Motor neuron (in vitro differentiated cells): Measurements from ENCODE around the gene NMUR1. TPM values are rescaled to one million over a fixed set of nuclear protein-coding genes. Genes with fewer than 3 reads are reported as not detected.
"Not testable (repeated sequence)": the region's sequence is repeated elsewhere in the genome, so short reads cannot be mapped to it uniquely, and the experiment has no call there.

Experiments
- ATAC-seq, 8 experiments: fragments of 200-7000 bp; cut with Tn5 transposase; replicated peaks in 6 of 8; 2 replicates each; pipeline ENCODE4 v1.8.0; 2021; ENCODE audit warnings: mild to moderate bottlenecking in 8 of 8, moderate library complexity in 8 of 8
- H3K27ac ChIP-seq, 2 donors: fragments of 250-450 bp; sonication (Bioruptor Pico); 2 replicates each; pipeline ENCODE4 v1.9.0; 2021; ENCODE audit warnings: antibody characterized with exemption in 2 of 2, mild to moderate bottlenecking in 2 of 2, moderate library complexity in 1 of 2
- H3K4me1 ChIP-seq, 2 donors: fragments of 250-450 bp; sonication (Bioruptor Pico); replicated peaks in 1 of 2; 2 replicates each; pipeline ENCODE4 v1.6.1; 2021; ENCODE audit warnings: antibody characterized with exemption in 2 of 2, mild to moderate bottlenecking in 2 of 2, moderate library complexity in 1 of 2
- H3K4me3 ChIP-seq, 5 donors: fragments of 250-450 bp; sonication (Bioruptor Pico); 2 replicates each; pipeline ENCODE4 v1.9.0; 2021; ENCODE audit warnings: antibody characterized with exemption in 5 of 5, mild to moderate bottlenecking in 5 of 5, moderate library complexity in 4 of 5
- WGBS, 10 experiments: fragments of 450-650 bp; shearing (Covaris generic); methylation state at CpG; one replicate each; pipeline ENCODE4 v1.0.0; 2022; 5-methylcytosine and 5-hydroxymethylcytosine counted together
- in situ Hi-C, 9 experiments: fragments of 400-800 bp; cut with MboI; loops; one replicate each; pipeline ENCODE4 v1.15.0; 2021; ENCODE audit warnings: low sequenced_read_pairs in 9 of 9, low pct_unique_long_range_greater_than_20kb in 2 of 9; ENCODE audit not compliant: unreplicated experiment in 9 of 9
- total RNA-seq, 8 experiments: library from RNA; unstranded; fragments of 300-600 nt; gene quantifications; 2 replicates each; pipeline versions ENCODE4 v1.2.3 to v1.2.4, GENCODE V29; 2022

The NMUR1 gene, protein sequence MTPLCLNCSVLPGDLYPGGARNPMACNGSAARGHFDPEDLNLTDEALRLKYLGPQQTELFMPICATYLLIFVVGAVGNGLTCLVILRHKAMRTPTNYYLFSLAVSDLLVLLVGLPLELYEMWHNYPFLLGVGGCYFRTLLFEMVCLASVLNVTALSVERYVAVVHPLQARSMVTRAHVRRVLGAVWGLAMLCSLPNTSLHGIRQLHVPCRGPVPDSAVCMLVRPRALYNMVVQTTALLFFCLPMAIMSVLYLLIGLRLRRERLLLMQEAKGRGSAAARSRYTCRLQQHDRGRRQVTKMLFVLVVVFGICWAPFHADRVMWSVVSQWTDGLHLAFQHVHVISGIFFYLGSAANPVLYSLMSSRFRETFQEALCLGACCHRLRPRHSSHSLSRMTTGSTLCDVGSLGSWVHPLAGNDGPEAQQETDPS
- under 1 TPM; 0.07 to 0.33 (median 0.12) TPM for total RNA-seq

DNA sequence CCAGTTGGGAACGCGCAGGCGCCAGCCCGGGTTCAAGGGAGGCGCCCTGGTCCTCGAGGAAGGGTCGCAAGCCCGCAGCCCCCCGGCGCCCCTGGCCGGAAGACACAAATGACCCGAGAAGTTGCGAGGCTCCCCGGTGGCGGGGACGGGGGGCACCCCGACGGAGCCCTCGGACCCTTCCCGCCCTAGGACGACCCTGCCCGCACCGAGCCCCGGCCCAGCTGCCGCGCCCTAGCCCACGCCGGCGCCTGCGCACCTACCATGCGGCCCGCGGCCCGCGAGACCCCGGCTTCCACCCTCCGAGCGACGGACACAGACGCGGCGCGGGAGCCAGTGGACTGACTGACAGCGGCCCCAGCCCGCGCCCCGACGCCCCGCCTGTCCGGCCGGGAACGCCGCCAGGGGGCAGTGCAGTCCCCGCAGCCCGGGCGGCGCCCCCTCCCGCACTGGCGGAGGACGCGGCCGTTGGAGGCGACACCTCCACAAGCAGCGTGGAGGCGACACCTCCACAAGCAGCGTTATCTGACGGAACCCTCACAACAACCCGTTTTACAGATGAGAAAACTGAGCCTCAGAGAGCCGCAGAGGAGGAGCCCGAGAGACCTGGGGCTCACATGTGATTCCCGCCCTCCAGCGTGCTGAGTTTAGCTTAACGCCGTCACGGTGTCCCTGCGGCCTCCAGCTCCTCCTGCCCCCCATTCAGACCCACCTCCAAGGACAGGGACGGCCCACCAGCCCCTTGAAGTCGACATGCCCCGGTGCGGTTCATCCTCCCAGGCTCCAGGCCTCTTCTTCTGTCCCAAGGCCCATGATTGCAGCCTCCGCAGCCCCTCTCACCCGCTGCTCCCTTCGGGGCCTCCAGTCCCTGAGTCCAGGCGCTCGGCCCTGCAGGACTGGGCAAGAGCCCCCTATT lies at the start of gene NMUR1:
Gene NMUR1 (minus strand): TSS at position 347 of the 913 bp plus-strand sequence. CDS start 84 bp downstream, at position 263.
- peak in 7 of 8 experiments; percentile 2 to 95 (median 49) for ATAC-seq
- WGBS, 10 experiments, result 3 to 63% (median 22%) methylated on average over 5 to 14 of the region's 85 CpGs; no CpG with 5 or more reads in 7 of the 10 experiments
- in situ Hi-C loops, result no loop called here
- Histone ChIP-seq H3K27ac (no peak within 1 kb of the TSS), H3K4me1 (peaks cover 11 to 16% of the 10 kb centered on the region in 2 donors), H3K4me3 (peak within 1 kb of the TSS in 4 of 5 donors; percentile 13 to 21 (median 20))

DNA sequence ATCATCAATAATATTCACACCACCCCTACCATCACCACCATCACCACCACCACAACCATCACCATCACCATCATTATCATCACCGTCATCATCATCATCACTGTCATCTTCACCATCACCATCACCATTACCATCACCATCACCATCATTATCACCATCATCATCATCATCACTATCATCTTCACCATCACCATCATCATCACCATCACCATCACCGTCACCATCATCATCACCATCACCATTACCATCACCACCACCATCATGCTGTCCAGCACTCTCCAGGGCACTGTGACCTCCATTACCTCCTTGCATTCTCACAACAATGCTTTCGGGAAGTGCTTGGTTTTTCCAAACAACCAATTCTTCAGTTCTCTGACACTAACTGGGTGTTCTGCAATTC lies 49.3 kb upstream of the NMUR1 start:
- no peak overlapping the region for H3K27ac ChIP-seq
- H3K4me1 ChIP-seq, result peaks cover 3 to 5% of the 10 kb centered on the region in 2 donors
- 51 to 100% (median 100%) methylated on average over 1 to 2 of the region's 3 CpGs; no CpG with 5 or more reads in 5 of the 10 experiments for WGBS, 10 experiments
- ATAC-seq, result no peak
- in situ Hi-C loops, result no loop called here
- H3K4me3 ChIP-seq, result no peak overlapping the region

GRCh38 chr2:231578655-231579054 lies 48.4 kb upstream of the NMUR1 start:
- 0 to 100% (median 85%) methylated on average over 1 to 2 of the region's 2 CpGs; no CpG with 5 or more reads in 6 of the 10 experiments for WGBS, 10 experiments
- in situ Hi-C loops, ATAC-seq: not testable (repeated sequence)

GRCh38 chr2:231576465-231576864 lies 46.2 kb upstream of the NMUR1 start:
- Histone ChIP-seq H3K27ac (no peak overlapping the region), H3K4me1 (peaks cover 12 to 13% of the 10 kb centered on the region in 2 donors), H3K4me3 (no peak overlapping the region)
- WGBS, 10 experiments, result 20 to 100% (median 65%) methylated on average over 1 to 2 of the region's 4 CpGs; no CpG with 5 or more reads in 4 of the 10 experiments
- peak in 3 of 8 experiments; percentile 34 to 36 (median 35) for ATAC-seq
- in situ Hi-C loops, result no loop called here

More at GRCh38 chr2:231578655-231579054, 48.4 kb upstream of the NMUR1 start:
- H3K4me3 ChIP-seq, H3K27ac ChIP-seq, H3K4me1 ChIP-seq: not testable (repeated sequence)

DNA sequence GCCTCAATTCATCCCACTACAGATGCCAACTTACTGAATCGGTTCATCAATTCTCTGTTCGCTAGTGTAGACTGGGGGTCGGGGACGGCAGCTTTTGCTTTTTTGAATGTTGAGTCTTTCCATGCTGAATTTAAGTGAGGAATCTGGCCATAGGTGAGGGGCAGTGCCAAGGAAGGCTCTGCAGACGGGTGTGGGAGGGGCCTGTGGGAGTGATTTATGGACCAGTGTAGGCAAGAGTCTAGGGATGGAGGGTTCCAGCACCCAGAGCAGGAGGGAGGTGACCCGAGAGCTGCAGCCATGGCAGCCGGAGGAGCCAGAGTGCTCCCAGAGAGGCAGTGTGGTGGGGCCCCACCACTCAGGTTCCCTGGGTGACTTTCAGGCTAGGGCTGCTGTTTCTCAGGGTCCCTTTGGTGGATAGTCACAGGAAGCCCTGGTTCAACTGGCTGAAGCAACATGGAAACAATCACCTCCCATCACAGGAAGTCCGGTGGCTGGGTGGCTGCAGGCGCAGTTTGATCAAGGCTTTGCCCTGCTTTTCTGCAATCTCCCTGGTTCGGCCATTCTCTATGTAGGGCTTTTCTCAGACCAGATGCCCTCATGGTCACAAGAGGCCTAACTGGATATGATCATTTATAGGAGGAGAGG lies 45.5 kb upstream of the NMUR1 start:
- no peak for ATAC-seq

DNA sequence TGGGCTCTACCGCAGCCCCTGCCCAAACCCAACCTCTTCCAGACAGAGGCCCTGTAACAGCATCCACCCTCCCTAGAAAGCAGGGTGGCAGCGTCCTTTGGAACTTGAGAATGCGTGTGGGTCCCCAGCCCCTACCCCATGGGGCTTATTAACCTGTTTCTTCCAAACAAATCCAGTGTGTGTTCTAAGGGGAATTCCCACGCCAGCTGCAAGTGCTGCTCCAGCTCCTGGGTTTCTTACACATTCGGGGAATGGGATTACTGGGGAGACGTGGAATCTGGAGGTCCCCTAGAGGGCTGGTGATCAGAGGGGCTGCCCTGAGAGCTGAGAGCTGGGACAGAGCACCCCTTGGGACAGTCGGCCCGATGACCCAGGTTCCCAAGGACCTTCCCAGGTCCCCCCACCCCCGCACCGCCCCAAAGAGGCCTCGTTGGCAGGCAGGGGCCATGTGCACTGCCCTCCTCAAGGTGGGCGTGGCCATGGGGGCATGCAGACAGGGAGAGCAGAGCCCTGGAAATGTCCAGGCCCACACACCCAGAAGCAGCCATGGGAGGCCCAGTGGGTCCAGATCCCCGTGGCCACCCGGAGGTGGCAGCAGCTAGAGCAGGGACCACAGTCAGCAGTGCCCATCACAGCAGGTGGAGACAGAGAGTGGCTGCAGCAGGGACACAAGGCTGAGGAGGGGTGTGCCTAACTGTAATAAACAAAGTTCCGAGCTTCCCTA lies 43.6 kb upstream of the NMUR1 start:
- ATAC-seq, result peak in 4 of 8 experiments; percentile 17 to 29 (median 22)
- 38 to 88% (median 77%) methylated on average over 1 to 3 of the region's 15 CpGs; no CpG with 5 or more reads in 6 of the 10 experiments for WGBS, 10 experiments
- H3K4me1 ChIP-seq, result peaks cover 12 to 13% of the 10 kb centered on the region in 2 donors
- no peak overlapping the region for H3K27ac ChIP-seq
- in situ Hi-C loops, result no loop called here
- no peak overlapping the region for H3K4me3 ChIP-seq

More for the DNA sequence above, 45.5 kb upstream of the NMUR1 start:
- 75 to 100% (median 93%) methylated on average over 2 to 8 of the region's 10 CpGs; no CpG with 5 or more reads in 4 of the 10 experiments for WGBS, 10 experiments
- H3K4me1 ChIP-seq, result peaks cover 12 to 13% of the 10 kb centered on the region in 2 donors
- H3K27ac ChIP-seq, result no peak overlapping the region
- in situ Hi-C loops, result no loop called here
- H3K4me3 ChIP-seq, result no peak overlapping the region

GRCh38 chr2:231573096-231573495 lies 42.9 kb upstream of the NMUR1 start:
- Histone ChIP-seq H3K4me3 (no peak overlapping the region), H3K4me1 (peaks cover 12 to 13% of the 10 kb centered on the region in 2 donors), H3K27ac (no peak overlapping the region)
- no peak for ATAC-seq
- 0 to 60% (median 60%) methylated on average over 1 of the region's 4 CpGs; no CpG with 5 or more reads in 7 of the 10 experiments for WGBS, 10 experiments
- in situ Hi-C loops, result no loop called here

DNA sequence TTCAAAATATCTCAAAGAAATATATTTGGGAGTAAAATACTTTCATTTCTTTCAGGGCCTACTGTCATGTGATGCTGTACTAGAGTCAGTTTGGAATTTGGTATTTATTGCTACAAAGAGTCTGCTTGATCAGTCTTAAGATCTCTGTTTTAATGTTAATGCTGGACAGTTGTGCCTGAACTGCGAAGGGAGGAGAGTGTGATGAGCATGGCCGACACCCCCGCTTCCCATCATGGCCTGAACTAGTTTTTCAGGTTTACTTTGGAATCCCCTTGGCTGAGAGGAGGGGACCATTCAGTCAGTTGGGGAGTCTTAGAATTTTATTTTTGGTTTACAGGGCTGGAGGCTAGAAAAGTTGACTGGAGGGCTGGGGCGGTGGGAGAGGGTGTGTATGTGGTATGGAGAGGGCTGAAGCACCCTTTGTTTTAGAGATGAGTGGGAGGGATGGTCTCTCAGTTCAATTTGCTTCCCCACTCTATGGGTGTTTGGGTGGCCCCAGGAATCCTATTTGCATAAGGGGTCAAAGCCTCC lies 41.5 kb upstream of the NMUR1 start:
- no peak overlapping the region for H3K4me3 ChIP-seq
- peak in 4 of 8 experiments; percentile 24 to 53 (median 30) for ATAC-seq
- WGBS, 10 experiments, result 40 to 90% (median 76%) methylated on average over 1 to 4 of the region's 4 CpGs; no CpG with 5 or more reads in 5 of the 10 experiments
- in situ Hi-C loops, result no loop called here
- H3K27ac ChIP-seq, result no peak overlapping the region
- H3K4me1 ChIP-seq, result peaks cover 11 to 12% of the 10 kb centered on the region in 2 donors

DNA sequence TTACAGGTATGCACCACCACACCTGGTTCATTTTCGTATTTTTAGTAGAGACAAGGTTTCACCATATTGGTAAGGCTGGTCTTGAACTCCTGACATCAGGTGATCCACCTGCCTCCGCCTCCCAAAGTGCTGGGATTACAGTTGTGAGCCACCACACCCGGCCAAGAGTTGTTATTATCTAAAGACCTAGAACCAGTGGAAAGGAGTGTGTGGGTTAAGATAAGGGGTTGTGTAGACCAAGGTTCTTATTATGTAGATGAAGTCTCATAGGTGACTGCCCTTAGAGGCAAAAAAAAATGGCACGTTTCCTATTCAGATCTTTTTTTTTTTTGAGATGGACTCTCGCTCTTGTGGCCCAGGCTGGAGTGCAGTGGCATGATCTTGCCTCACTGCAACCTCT lies 40.7 kb upstream of the NMUR1 start:
- H3K4me1 ChIP-seq, H3K4me3 ChIP-seq, in situ Hi-C loops, H3K27ac ChIP-seq, ATAC-seq: not testable (repeated sequence)
- 67 to 100% (median 90%) methylated on average over 1 to 5 of the region's 5 CpGs; no CpG with 5 or more reads in 1 of the 10 experiments for WGBS, 10 experiments

GRCh38 chr2:231568785-231569435 lies 38.7 kb upstream of the NMUR1 start:
- WGBS, 10 experiments, result 100% methylated on average over 1 to 2 of the region's 7 CpGs; no CpG with 5 or more reads in 7 of the 10 experiments
- Histone ChIP-seq H3K4me3 (no peak overlapping the region), H3K27ac (no peak overlapping the region), H3K4me1 (peaks cover 8 to 9% of the 10 kb centered on the region in 2 donors)
- ATAC-seq, result no peak
- in situ Hi-C loops, result no loop called here

GRCh38 chr2:231568098-231568784 lies 38.0 kb upstream of the NMUR1 start:
- peaks cover 7 to 8% of the 10 kb centered on the region in 2 donors for H3K4me1 ChIP-seq
- no peak for ATAC-seq
- WGBS, 10 experiments, result 55 to 80% (median 67%) methylated on average over 1 to 4 of the region's 6 CpGs; no CpG with 5 or more reads in 5 of the 10 experiments
- H3K4me3 ChIP-seq, result no peak overlapping the region
- in situ Hi-C loops, result no loop called here
- H3K27ac ChIP-seq, result no peak overlapping the region
